Chondrocyte (in vitro differentiated cells): ENCODE measurements around the gene POLR1E. TPM values are rescaled to one million over a fixed set of nuclear protein-coding genes. Genes with fewer than 3 reads are reported as not detected.
A peak's percentile ranks its signal among the peaks of the same experiment; 100 is the strongest.
"Not testable (repeated sequence)": the region's sequence is repeated elsewhere in the genome, so short reads cannot be mapped to it uniquely, and the experiment has no call there.

ENCODE experiments used
- DNase-seq: peaks from one replicate; pipeline ENCODE4 v3.0.0; 2021; ENCODE audit warnings: mixed read lengths, low spot score
- H3K27ac Mint-ChIP-seq: one replicate; pipeline ENCODE4 v1.8.0; 2021; ENCODE audit warnings: mild to moderate bottlenecking, moderate library complexity, mixed read lengths; ENCODE audit not compliant: unreplicated experiment
- H3K27me3 Mint-ChIP-seq: 2 replicates; pipeline ENCODE4 v1.8.0; 2021; ENCODE audit warnings: low read depth, mixed read lengths
- H3K36me3 Mint-ChIP-seq: 2 replicates; pipeline ENCODE4 v1.8.0; 2021; ENCODE audit warnings: low read depth, mixed read lengths
- H3K4me1 Mint-ChIP-seq: 2 replicates; pipeline ENCODE4 v1.8.0; 2021; ENCODE audit warnings: low read depth, mild to moderate bottlenecking, mixed read lengths
- H3K4me3 Mint-ChIP-seq: one replicate; pipeline ENCODE4 v1.8.0; 2021; ENCODE audit warnings: mild to moderate bottlenecking, moderate library complexity, mixed read lengths; ENCODE audit not compliant: unreplicated experiment
- H3K9me3 Mint-ChIP-seq: 2 replicates; pipeline ENCODE4 v1.8.0; 2021; ENCODE audit warnings: low read depth, mixed read lengths
- total RNA-seq: library from RNA; stranded (reverse); gene quantifications from 3 replicates; pipeline ENCODE4 v1.2.1, GENCODE V29; 2021
- TF ChIP-seq, protein P1 (sequence below): fragments of 200-600 bp; sonication (generic); IDR thresholded peaks from 2 replicates; pipeline ENCODE4 v1.5.0; 2021; ENCODE audit warnings: antibody characterized with exemption, mild to moderate bottlenecking, moderate library complexity

POLR1E gene
- total RNA-seq, 1 donor from 2014 or later = 12.7 TPM

- no peak for DNase-seq
- no peaks in the 10 kb centered on the region for H3K27me3 Mint-ChIP-seq
- no peaks in the 10 kb centered on the region for H3K9me3 Mint-ChIP-seq
- TF ChIP-seq, protein P1, sequence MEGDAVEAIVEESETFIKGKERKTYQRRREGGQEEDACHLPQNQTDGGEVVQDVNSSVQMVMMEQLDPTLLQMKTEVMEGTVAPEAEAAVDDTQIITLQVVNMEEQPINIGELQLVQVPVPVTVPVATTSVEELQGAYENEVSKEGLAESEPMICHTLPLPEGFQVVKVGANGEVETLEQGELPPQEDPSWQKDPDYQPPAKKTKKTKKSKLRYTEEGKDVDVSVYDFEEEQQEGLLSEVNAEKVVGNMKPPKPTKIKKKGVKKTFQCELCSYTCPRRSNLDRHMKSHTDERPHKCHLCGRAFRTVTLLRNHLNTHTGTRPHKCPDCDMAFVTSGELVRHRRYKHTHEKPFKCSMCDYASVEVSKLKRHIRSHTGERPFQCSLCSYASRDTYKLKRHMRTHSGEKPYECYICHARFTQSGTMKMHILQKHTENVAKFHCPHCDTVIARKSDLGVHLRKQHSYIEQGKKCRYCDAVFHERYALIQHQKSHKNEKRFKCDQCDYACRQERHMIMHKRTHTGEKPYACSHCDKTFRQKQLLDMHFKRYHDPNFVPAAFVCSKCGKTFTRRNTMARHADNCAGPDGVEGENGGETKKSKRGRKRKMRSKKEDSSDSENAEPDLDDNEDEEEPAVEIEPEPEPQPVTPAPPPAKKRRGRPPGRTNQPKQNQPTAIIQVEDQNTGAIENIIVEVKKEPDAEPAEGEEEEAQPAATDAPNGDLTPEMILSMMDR = no peak
- H3K27ac Mint-ChIP-seq = no peak overlapping the region
- H3K4me1 Mint-ChIP-seq = peaks cover 29% of the 10 kb centered on the region
- H3K36me3 Mint-ChIP-seq = no peaks in the 10 kb centered on the region
- no peak overlapping the region for H3K4me3 Mint-ChIP-seq
These were observed 17.1 kb upstream of the POLR1E start for GRCh38 chr9:37468620-37469019.

DNA sequence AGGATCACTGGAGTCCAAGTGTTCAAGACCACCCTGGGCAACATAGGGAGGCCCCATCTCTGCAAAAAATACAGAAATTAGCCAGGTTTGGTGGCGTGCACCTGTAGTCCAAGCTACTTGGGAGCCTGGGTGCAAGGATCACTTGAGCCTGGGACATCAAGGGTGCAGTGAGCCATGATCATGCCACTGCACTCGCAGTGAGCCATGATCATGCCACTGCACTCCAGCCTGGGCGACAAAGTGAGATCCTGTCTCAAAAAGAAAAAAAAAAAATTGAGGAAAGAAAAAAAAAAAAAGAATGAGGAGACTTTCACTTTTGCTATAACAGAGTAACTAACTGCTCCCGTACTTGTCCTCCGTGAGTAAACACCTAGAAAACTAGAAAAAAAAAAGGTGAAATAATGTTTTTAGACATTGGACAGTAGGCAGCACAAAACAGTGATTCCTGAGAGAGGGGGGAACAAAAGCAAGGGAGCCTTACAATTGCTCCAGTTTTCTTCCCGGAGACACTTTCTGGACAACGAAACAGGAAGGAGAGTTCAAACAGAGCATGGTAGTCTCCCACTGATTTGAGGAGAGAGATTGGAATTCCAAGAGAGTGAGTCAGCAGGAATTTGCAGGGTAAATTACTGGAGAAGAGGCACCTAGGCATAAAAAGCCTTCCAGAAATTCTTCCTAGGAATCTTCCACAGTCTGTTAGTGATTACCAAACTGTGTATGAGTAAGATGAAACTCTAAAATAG, 13.6 kb upstream of the POLR1E start:
- no peak for DNase-seq
- H3K4me3 Mint-ChIP-seq = peak overlapping the region; percentile 69
- peaks cover 8% of the 10 kb centered on the region for H3K9me3 Mint-ChIP-seq
- peak overlapping the region; percentile 95 for H3K27ac Mint-ChIP-seq
- peaks cover 4% of the 10 kb centered on the region for H3K27me3 Mint-ChIP-seq
- H3K4me1 Mint-ChIP-seq = peaks cover 14% of the 10 kb centered on the region
- TF ChIP-seq, protein P1 = no peak
- no peaks in the 10 kb centered on the region for H3K36me3 Mint-ChIP-seq

GRCh38 chr9:37473982-37474381, 11.8 kb upstream of the POLR1E start:
- H3K27me3 Mint-ChIP-seq, H3K36me3 Mint-ChIP-seq, H3K9me3 Mint-ChIP-seq, DNase-seq, H3K4me3 Mint-ChIP-seq, H3K27ac Mint-ChIP-seq: not testable (repeated sequence)
- peaks cover 14% of the 10 kb centered on the region for H3K4me1 Mint-ChIP-seq

GRCh38 chr9:37474438-37474837, 11.3 kb upstream of the POLR1E start:
- TF ChIP-seq, protein P1 = no peak
- Mint-ChIP-seq H3K9me3 (peaks cover 8% of the 10 kb centered on the region), H3K4me3 (no peak overlapping the region), H3K36me3 (no peaks in the 10 kb centered on the region), H3K4me1 (peaks cover 14% of the 10 kb centered on the region), H3K27me3 (peaks cover 7% of the 10 kb centered on the region), H3K27ac (no peak overlapping the region)
- no peak for DNase-seq

DNA sequence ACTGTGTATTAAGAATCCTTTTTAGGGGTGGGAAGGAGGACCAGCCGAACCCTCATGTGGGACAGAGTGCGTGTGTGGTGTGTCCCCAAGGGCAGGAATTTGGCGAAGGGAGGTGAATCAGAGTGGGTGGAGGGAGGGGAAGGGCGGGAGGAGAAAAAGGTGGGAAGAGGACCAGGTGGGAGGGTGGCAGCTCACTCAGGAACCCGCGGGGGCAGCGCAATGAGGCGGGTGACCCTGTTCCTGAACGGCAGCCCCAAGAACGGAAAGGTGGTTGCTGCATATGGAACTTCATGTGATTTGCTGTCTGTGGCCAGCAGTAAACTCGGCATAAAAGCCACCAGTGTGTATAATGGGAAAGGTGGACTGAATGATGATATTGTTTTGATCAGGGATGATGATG, 8.8 kb upstream of the POLR1E start:
- no peaks in the 10 kb centered on the region for H3K36me3 Mint-ChIP-seq

GRCh38 chr9:37477443-37477842, 8.3 kb upstream of the POLR1E start:
- DNase-seq, H3K9me3 Mint-ChIP-seq, H3K4me1 Mint-ChIP-seq, H3K4me3 Mint-ChIP-seq, H3K27me3 Mint-ChIP-seq, H3K27ac Mint-ChIP-seq, H3K36me3 Mint-ChIP-seq: not testable (repeated sequence)

More for the DNA sequence above, 8.8 kb upstream of the POLR1E start:
- H3K4me3 Mint-ChIP-seq = no peak overlapping the region
- no peak overlapping the region for H3K27ac Mint-ChIP-seq
- DNase-seq = no peak
- TF ChIP-seq, protein P1 = no peak
- peaks cover 8% of the 10 kb centered on the region for H3K4me1 Mint-ChIP-seq
- H3K27me3 Mint-ChIP-seq = peaks cover 7% of the 10 kb centered on the region
- peaks cover 8% of the 10 kb centered on the region for H3K9me3 Mint-ChIP-seq

- H3K27me3 Mint-ChIP-seq, H3K36me3 Mint-ChIP-seq, H3K4me3 Mint-ChIP-seq, H3K9me3 Mint-ChIP-seq, H3K4me1 Mint-ChIP-seq, DNase-seq, H3K27ac Mint-ChIP-seq: not testable (repeated sequence)
These were observed 7.6 kb upstream of the POLR1E start for GRCh38 chr9:37477987-37478619.
